ENCODE measurements around the gene HSPA6. TPM values are rescaled to one million over a fixed set of nuclear protein-coding genes. Genes with fewer than 3 reads are reported as not detected.

HSPA6 gene
- total RNA-seq, 2 experiments from 2014 or later = 0.12 to 0.25 TPM

DNA sequence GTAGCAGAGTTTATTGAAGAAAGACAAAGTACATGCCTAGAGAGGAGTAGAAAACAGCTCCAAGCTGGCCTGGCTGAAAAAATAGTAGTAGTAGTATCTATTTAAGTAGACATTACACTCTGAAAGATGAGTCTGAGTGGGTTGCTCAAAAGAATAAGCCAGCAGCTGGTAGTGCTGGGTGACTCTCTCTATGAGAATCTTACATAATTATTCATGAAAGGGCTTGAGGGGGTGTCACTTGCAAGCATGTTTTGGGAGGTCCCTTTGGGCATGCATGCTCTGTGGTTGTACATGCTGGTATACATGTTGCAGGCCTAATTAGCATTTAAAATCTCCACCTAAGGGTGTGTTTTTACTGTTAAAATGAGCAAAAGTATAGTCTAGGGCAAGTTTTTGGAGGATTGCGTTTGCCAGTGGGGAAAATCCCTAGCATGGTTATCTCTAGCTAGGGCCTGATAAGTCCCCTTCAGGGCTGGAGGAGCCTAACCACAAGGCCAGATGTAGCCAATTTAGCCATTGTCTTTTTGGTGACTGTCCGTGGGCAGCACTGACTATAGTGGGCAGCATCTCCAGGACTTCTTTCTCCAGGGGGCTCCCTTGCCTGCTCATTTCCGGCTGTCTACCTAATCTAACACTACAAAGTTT is 30.1 kb upstream of the HSPA6 start:
- DNase-seq = no peak
- no peak overlapping the region for H3K4me3 Mint-ChIP-seq
- peaks cover 12% of the 10 kb centered on the region for H3K4me1 Mint-ChIP-seq (ENCODE audit: low read depth)
- no peaks in the 10 kb centered on the region for H3K36me3 Mint-ChIP-seq (ENCODE audit: low read depth)
- H3K27me3 Mint-ChIP-seq (ENCODE audit: low read depth) = peaks cover 34% of the 10 kb centered on the region
- CTCF ChIA-PET = no interaction called here
- intact Hi-C loops (cut with micrococcal nuclease) = no loop called here
- no peak overlapping the region for H3K27ac Mint-ChIP-seq
- H3K9me3 Mint-ChIP-seq = no peaks in the 10 kb centered on the region

- intact Hi-C loops (cut with micrococcal nuclease) = no loop called here
- H3K4me3 Mint-ChIP-seq = no peak overlapping the region
- H3K9me3 Mint-ChIP-seq = no peaks in the 10 kb centered on the region
- DNase-seq = no peak
- H3K27ac Mint-ChIP-seq = no peak overlapping the region
- H3K4me1 Mint-ChIP-seq (ENCODE audit: low read depth) = peaks cover 17% of the 10 kb centered on the region
- no peaks in the 10 kb centered on the region for H3K36me3 Mint-ChIP-seq (ENCODE audit: low read depth)
- CTCF ChIA-PET = interaction anchor here (0.9 to 1.2 kb wide), 2 partner anchors 10 to 542 kb away, joined by 3 to 5 read pairs; no protein-coding TSS in a partner anchor
- H3K27me3 Mint-ChIP-seq (ENCODE audit: low read depth) = peaks cover 30% of the 10 kb centered on the region
Observed at GRCh38 chr1:161495490-161495889, 28.9 kb upstream of the HSPA6 start.

DNA sequence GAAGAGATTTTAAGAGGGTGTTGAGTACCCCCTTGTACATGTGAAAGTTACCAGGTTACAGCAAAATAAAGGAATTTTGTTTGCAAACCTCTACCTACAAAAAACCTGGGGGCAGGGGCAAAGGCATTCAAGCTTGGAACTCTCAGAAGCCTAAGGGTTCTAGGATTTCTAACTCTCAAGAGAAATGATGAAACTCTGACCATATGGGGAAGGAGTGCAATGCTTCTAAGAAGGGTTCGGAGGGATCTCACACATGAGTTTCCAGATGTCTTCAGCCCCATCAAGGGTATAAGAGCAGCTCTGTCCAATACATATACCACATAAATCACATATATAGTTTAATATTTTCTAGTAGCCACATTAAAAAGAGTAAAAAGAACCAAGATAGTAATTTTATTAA is 26.4 kb upstream of the HSPA6 start:
- CTCF ChIA-PET = no interaction called here
- Mint-ChIP-seq H3K9me3 (no peaks in the 10 kb centered on the region), H3K4me3 (no peak overlapping the region), H3K4me1 (ENCODE audit: low read depth) (peaks cover 7% of the 10 kb centered on the region), H3K36me3 (ENCODE audit: low read depth) (no peaks in the 10 kb centered on the region), H3K27ac (no peak overlapping the region), H3K27me3 (ENCODE audit: low read depth) (peaks cover 13% of the 10 kb centered on the region)
- DNase-seq = no peak
- intact Hi-C loops (cut with micrococcal nuclease) = no loop called here

- no peaks in the 10 kb centered on the region for H3K36me3 Mint-ChIP-seq (ENCODE audit: low read depth)
- intact Hi-C loops (cut with micrococcal nuclease) = no loop called here
- CTCF ChIA-PET = no interaction called here
- H3K27ac Mint-ChIP-seq = no peak overlapping the region
- H3K27me3 Mint-ChIP-seq (ENCODE audit: low read depth) = peaks cover 14% of the 10 kb centered on the region
- DNase-seq = no peak
- H3K9me3 Mint-ChIP-seq = no peaks in the 10 kb centered on the region
- no peak overlapping the region for H3K4me3 Mint-ChIP-seq
- H3K4me1 Mint-ChIP-seq (ENCODE audit: low read depth) = peaks cover 7% of the 10 kb centered on the region
Observed at GRCh38 chr1:161498646-161499045, 25.7 kb upstream of the HSPA6 start.

DNA sequence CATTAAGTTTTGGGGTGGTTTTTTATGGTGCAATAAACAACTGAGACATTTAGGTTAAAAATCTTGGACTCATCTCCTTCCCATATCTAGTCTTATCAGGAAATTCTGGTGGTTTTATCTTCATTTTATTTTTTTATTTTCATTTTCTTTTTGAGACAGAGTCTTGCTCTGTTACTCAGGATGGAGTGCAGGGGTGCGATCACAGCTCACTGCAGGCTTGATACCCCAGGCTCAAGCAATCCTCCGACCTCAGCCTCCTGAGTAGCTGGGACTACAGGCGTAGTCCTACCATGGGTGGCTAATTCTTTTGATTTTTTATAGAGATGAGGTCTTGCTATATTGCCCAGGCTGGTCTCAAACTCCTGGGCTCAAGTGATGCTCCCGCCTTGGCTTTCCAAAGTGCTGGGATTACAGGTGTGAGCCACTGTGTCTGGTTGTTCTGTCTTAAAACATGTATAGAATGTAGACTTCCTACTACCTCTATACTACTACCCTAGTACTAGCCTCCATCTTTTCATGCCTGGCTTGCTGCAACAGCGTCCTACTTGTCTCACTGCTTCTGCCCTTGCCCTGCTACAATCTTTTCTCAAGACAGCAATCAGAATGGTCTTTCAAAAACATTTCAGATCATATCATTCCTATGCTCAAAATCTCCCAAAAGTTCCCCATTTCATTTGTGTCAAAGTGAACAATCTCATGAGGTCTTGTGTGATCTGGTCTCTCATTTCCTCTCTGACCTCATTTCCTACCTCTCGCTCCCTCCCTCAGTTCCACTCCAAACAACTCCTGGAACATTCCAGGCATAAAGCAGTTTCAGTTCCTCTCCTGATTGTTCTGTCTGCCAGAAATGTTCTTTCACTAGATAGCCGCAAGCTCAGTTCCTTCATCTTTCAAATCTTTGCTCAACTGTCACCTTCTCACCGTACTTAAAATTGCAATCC is 25.0 kb upstream of the HSPA6 start:
- DNase-seq = no peak
- Mint-ChIP-seq H3K27me3 (ENCODE audit: low read depth) (peaks cover 15% of the 10 kb centered on the region), H3K4me3 (no peak overlapping the region), H3K9me3 (no peaks in the 10 kb centered on the region), H3K27ac (no peak overlapping the region), H3K36me3 (ENCODE audit: low read depth) (no peaks in the 10 kb centered on the region), H3K4me1 (ENCODE audit: low read depth) (peaks cover 7% of the 10 kb centered on the region)
- CTCF ChIA-PET = no interaction called here
- intact Hi-C loops (cut with micrococcal nuclease) = no loop called here

- Mint-ChIP-seq H3K4me1 (ENCODE audit: low read depth) (peaks cover 8% of the 10 kb centered on the region), H3K4me3 (no peak overlapping the region), H3K27me3 (ENCODE audit: low read depth) (peaks cover 16% of the 10 kb centered on the region), H3K36me3 (ENCODE audit: low read depth) (no peaks in the 10 kb centered on the region), H3K9me3 (no peaks in the 10 kb centered on the region), H3K27ac (no peak overlapping the region)
- intact Hi-C loops (cut with micrococcal nuclease) = no loop called here
- CTCF ChIA-PET = no interaction called here
- DNase-seq = no peak
Observed at GRCh38 chr1:161501234-161501633, 23.1 kb upstream of the HSPA6 start.

DNA sequence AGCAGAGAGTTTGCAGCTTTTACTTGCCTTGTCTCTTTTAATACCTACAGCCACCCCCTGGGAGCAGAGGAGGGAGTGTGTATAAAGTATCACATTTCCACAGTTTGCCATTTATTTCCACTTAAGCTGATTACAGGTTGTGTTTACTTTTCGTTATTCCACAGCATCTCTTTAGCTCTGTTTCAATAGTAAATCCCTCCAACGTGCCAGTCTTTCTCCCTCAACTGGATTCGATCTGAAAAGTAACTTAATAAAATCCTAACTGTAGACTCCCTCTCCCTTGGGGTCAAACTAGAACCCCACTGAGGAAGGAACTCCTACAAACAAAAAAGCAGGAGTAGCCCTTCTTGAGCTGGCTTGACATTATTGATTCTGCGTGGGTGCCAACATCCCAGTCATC is 22.2 kb upstream of the HSPA6 start:
- H3K4me3 Mint-ChIP-seq = no peak overlapping the region
- DNase-seq = no peak
- no peaks in the 10 kb centered on the region for H3K9me3 Mint-ChIP-seq
- CTCF ChIA-PET = no interaction called here
- H3K4me1 Mint-ChIP-seq (ENCODE audit: low read depth) = peaks cover 16% of the 10 kb centered on the region
- intact Hi-C loops (cut with micrococcal nuclease) = no loop called here
- no peak overlapping the region for H3K27ac Mint-ChIP-seq
- no peaks in the 10 kb centered on the region for H3K36me3 Mint-ChIP-seq (ENCODE audit: low read depth)
- peaks cover 22% of the 10 kb centered on the region for H3K27me3 Mint-ChIP-seq (ENCODE audit: low read depth)

- intact Hi-C loops (cut with micrococcal nuclease) = no loop called here
- DNase-seq = no peak
- no peak overlapping the region for H3K4me3 Mint-ChIP-seq
- no peaks in the 10 kb centered on the region for H3K36me3 Mint-ChIP-seq (ENCODE audit: low read depth)
- no peaks in the 10 kb centered on the region for H3K9me3 Mint-ChIP-seq
- peaks cover 20% of the 10 kb centered on the region for H3K27me3 Mint-ChIP-seq (ENCODE audit: low read depth)
- H3K27ac Mint-ChIP-seq = no peak overlapping the region
- peaks cover 16% of the 10 kb centered on the region for H3K4me1 Mint-ChIP-seq (ENCODE audit: low read depth)
- CTCF ChIA-PET = interaction anchor here (0.6 to 1.0 kb wide), 2 partner anchors 16 to 187 kb away, joined by 3 to 4 read pairs; no protein-coding TSS in a partner anchor
Observed at GRCh38 chr1:161502641-161503393, 21.5 kb upstream of the HSPA6 start.

- CTCF ChIA-PET = interaction anchor here (0.6 to 1.0 kb wide), 2 partner anchors 16 to 187 kb away, joined by 3 to 4 read pairs; no protein-coding TSS in a partner anchor
Observed at GRCh38 chr1:161503394-161503748, 21.0 kb upstream of the HSPA6 start.

GRCh38 chr1:161505686-161506085 is 18.7 kb upstream of the HSPA6 start:
- no peak for DNase-seq
- CTCF ChIA-PET = interaction anchor here (0.8 kb wide), 1 partner anchor 18 kb away, joined by 3 read pairs; no protein-coding TSS in a partner anchor
- no peak overlapping the region for H3K4me3 Mint-ChIP-seq
- no peaks in the 10 kb centered on the region for H3K36me3 Mint-ChIP-seq (ENCODE audit: low read depth)
- H3K27me3 Mint-ChIP-seq (ENCODE audit: low read depth) = peaks cover 14% of the 10 kb centered on the region
- H3K4me1 Mint-ChIP-seq (ENCODE audit: low read depth) = peaks cover 9% of the 10 kb centered on the region
- intact Hi-C loops (cut with micrococcal nuclease) = no loop called here
- no peak overlapping the region for H3K27ac Mint-ChIP-seq
- H3K9me3 Mint-ChIP-seq = no peaks in the 10 kb centered on the region

More at GRCh38 chr1:161503394-161503748, 21.0 kb upstream of the HSPA6 start:
- no peaks in the 10 kb centered on the region for H3K9me3 Mint-ChIP-seq
- no peaks in the 10 kb centered on the region for H3K36me3 Mint-ChIP-seq (ENCODE audit: low read depth)
- no peak overlapping the region for H3K4me3 Mint-ChIP-seq
- peaks cover 16% of the 10 kb centered on the region for H3K4me1 Mint-ChIP-seq (ENCODE audit: low read depth)
- DNase-seq = no peak
- intact Hi-C loops (cut with micrococcal nuclease) = no loop called here
- H3K27me3 Mint-ChIP-seq (ENCODE audit: low read depth) = peaks cover 20% of the 10 kb centered on the region
- H3K27ac Mint-ChIP-seq = no peak overlapping the region

- no peak overlapping the region for H3K27ac Mint-ChIP-seq
- CTCF ChIA-PET = no interaction called here
- H3K4me1 Mint-ChIP-seq (ENCODE audit: low read depth) = peaks cover 9% of the 10 kb centered on the region
- H3K36me3 Mint-ChIP-seq (ENCODE audit: low read depth) = no peaks in the 10 kb centered on the region
- intact Hi-C loops (cut with micrococcal nuclease) = no loop called here
- H3K4me3 Mint-ChIP-seq = no peak overlapping the region
- peaks cover 14% of the 10 kb centered on the region for H3K27me3 Mint-ChIP-seq (ENCODE audit: low read depth)
- H3K9me3 Mint-ChIP-seq = no peaks in the 10 kb centered on the region
- peak; percentile 16 for DNase-seq
Observed at GRCh38 chr1:161506336-161507223, 17.8 kb upstream of the HSPA6 start.
